Neuron (in vitro differentiated cells): Measurements from ENCODE around the gene GAPT.

Experiments
- H2AFZ ChIP-seq: one replicate; pipeline ENCODE4 v1.6.1; 2013; ENCODE audit warnings: low read depth, mild to moderate bottlenecking, inconsistent platforms, low read length, moderate library complexity
- H3K27me3 ChIP-seq: one replicate; pipeline ENCODE4 v1.6.1; 2013; ENCODE audit warnings: low read length; ENCODE audit not compliant: insufficient read depth
- H3K36me3 ChIP-seq: one replicate; pipeline ENCODE4 v1.6.1; 2013; ENCODE audit warnings: low read length; ENCODE audit not compliant: insufficient read depth
- H3K4me1 ChIP-seq: one replicate; pipeline ENCODE4 v1.6.1; 2013; ENCODE audit warnings: low read length; ENCODE audit not compliant: insufficient read depth
- H3K4me3 ChIP-seq: 2 replicates; pipeline ENCODE4 v1.5.1; 2013; ENCODE audit warnings: mild to moderate bottlenecking, low read length, moderate library complexity
- H3K9me3 ChIP-seq: one replicate; pipeline ENCODE4 v1.6.1; 2013; ENCODE audit warnings: low read length

The GAPT gene

GRCh38 chr5:58456026-58456425 lies 35.2 kb upstream of the GAPT start:
- no peak overlapping the region for H2AFZ ChIP-seq
- H3K9me3 ChIP-seq = no peaks in the 10 kb centered on the region
- peak overlapping the region; percentile 99 for H3K4me3 ChIP-seq
- H3K27me3 ChIP-seq = no peaks in the 10 kb centered on the region
- peaks cover 68% of the 10 kb centered on the region for H3K36me3 ChIP-seq
- H3K4me1 ChIP-seq = peaks cover 42% of the 10 kb centered on the region

- Histone ChIP-seq H3K36me3 (peaks cover 68% of the 10 kb centered on the region), H3K27me3 (no peaks in the 10 kb centered on the region), H3K4me3 (peak overlapping the region; percentile 99), H3K4me1 (peaks cover 46% of the 10 kb centered on the region), H2AFZ (no peak overlapping the region), H3K9me3 (no peaks in the 10 kb centered on the region)
These were observed 34.7 kb upstream of the GAPT start for GRCh38 chr5:58456486-58456885.

- peaks cover 66% of the 10 kb centered on the region for H3K36me3 ChIP-seq
- H3K9me3 ChIP-seq = no peaks in the 10 kb centered on the region
- H2AFZ ChIP-seq = no peak overlapping the region
- H3K4me1 ChIP-seq = peaks cover 52% of the 10 kb centered on the region
- peak overlapping the region; percentile 99 for H3K4me3 ChIP-seq
- H3K27me3 ChIP-seq = no peaks in the 10 kb centered on the region
These were observed 34.2 kb upstream of the GAPT start for GRCh38 chr5:58457050-58457449.

- Histone ChIP-seq H3K27me3 (no peaks in the 10 kb centered on the region), H3K4me1 (peaks cover 57% of the 10 kb centered on the region), H3K36me3 (peaks cover 54% of the 10 kb centered on the region), H3K4me3 (peak overlapping the region; percentile 99), H3K9me3 (no peaks in the 10 kb centered on the region), H2AFZ (no peak overlapping the region)
These were observed 33.0 kb upstream of the GAPT start for GRCh38 chr5:58458141-58458742.

GRCh38 chr5:58458743-58459145 lies 32.5 kb upstream of the GAPT start:
- Histone ChIP-seq H2AFZ (no peak overlapping the region), H3K36me3 (peaks cover 49% of the 10 kb centered on the region), H3K27me3 (no peaks in the 10 kb centered on the region), H3K9me3 (no peaks in the 10 kb centered on the region), H3K4me3 (peak overlapping the region; percentile 99), H3K4me1 (peaks cover 57% of the 10 kb centered on the region)

- Histone ChIP-seq H3K9me3 (no peaks in the 10 kb centered on the region), H3K27me3 (no peaks in the 10 kb centered on the region), H3K4me1 (peaks cover 52% of the 10 kb centered on the region), H2AFZ (no peak overlapping the region), H3K36me3 (peaks cover 43% of the 10 kb centered on the region), H3K4me3 (peak overlapping the region; percentile 99)
These were observed 31.9 kb upstream of the GAPT start for GRCh38 chr5:58459146-58460001.

- H3K36me3 ChIP-seq = peaks cover 35% of the 10 kb centered on the region
- H3K4me3 ChIP-seq = peak within 1 kb of the TSS; percentile 99
- H3K9me3 ChIP-seq = no peaks in the 10 kb centered on the region
- peaks cover 45% of the 10 kb centered on the region for H3K4me1 ChIP-seq
- H3K27me3 ChIP-seq = no peaks in the 10 kb centered on the region
- H2AFZ ChIP-seq = peak within 1 kb of the TSS; percentile 46
These were observed 31.1 kb upstream of the GAPT start, which contains the start of gene PLK2 for GRCh38 chr5:58460002-58460731. Gene PLK2, minus strand, starts transcription at chr5:58460086. Its CDS starts 127 bp downstream, at chr5:58459959.

- Histone ChIP-seq H3K27me3 (no peaks in the 10 kb centered on the region), H3K4me1 (peaks cover 38% of the 10 kb centered on the region), H3K4me3 (peak overlapping the region; percentile 99), H3K36me3 (peaks cover 29% of the 10 kb centered on the region), H3K9me3 (no peaks in the 10 kb centered on the region), H2AFZ (peak overlapping the region; percentile 46)
These were observed 30.4 kb upstream of the GAPT start for GRCh38 chr5:58460732-58461286.

GRCh38 chr5:58462154-58462553 lies 29.1 kb upstream of the GAPT start:
- Histone ChIP-seq H3K4me1 (peaks cover 25% of the 10 kb centered on the region), H3K27me3 (no peaks in the 10 kb centered on the region), H3K9me3 (no peaks in the 10 kb centered on the region), H3K36me3 (peaks cover 15% of the 10 kb centered on the region), H2AFZ (no peak overlapping the region), H3K4me3 (no peak overlapping the region)

GRCh38 chr5:58462623-58463230 lies 28.5 kb upstream of the GAPT start:
- H3K4me1 ChIP-seq = peaks cover 19% of the 10 kb centered on the region
- H3K27me3 ChIP-seq = no peaks in the 10 kb centered on the region
- peaks cover 10% of the 10 kb centered on the region for H3K36me3 ChIP-seq
- no peak overlapping the region for H2AFZ ChIP-seq
- no peak overlapping the region for H3K4me3 ChIP-seq
- no peaks in the 10 kb centered on the region for H3K9me3 ChIP-seq

- peaks cover 6% of the 10 kb centered on the region for H3K4me1 ChIP-seq
- no peaks in the 10 kb centered on the region for H3K27me3 ChIP-seq
- H3K4me3 ChIP-seq = no peak overlapping the region
- H2AFZ ChIP-seq = no peak overlapping the region
- H3K9me3 ChIP-seq = no peaks in the 10 kb centered on the region
- no peaks in the 10 kb centered on the region for H3K36me3 ChIP-seq
These were observed 24.3 kb upstream of the GAPT start for GRCh38 chr5:58466939-58467338.

GRCh38 chr5:58469896-58470295 lies 21.3 kb upstream of the GAPT start:
- Histone ChIP-seq H3K9me3 (no peaks in the 10 kb centered on the region), H3K4me3 (no peak overlapping the region), H3K36me3 (no peaks in the 10 kb centered on the region), H3K4me1 (no peaks in the 10 kb centered on the region), H2AFZ (no peak overlapping the region), H3K27me3 (no peaks in the 10 kb centered on the region)
